Smooth muscle cell (in vitro differentiated cells): ENCODE measurements around the gene EGFR. TPM values are rescaled to one million over a fixed set of nuclear protein-coding genes. Genes with fewer than 3 reads are reported as not detected.

Experiments
- DNase-seq: peaks from one replicate; lab custom pipeline; 2025; ENCODE audit not compliant: unreplicated experiment; lab: John Stamatoyannopoulos, UW
- H2AFZ ChIP-seq: fragments of 200-600 bp; sonication (generic); 2 replicates; pipeline ENCODE4 v1.6.0; 2016; ENCODE audit warnings: antibody characterized with exemption, low read depth, mild to moderate bottlenecking
- H3F3A ChIP-seq: fragments of 200-600 bp; sonication (generic); 2 replicates; pipeline ENCODE4 v1.6.0; 2017; ENCODE audit warnings: antibody characterized with exemption, low read depth
- H3K27ac ChIP-seq: fragments of 200-600 bp; sonication (generic); 2 replicates; pipeline ENCODE4 v1.5.1; 2016; ENCODE audit warnings: low read depth, mild to moderate bottlenecking
- H3K27me3 ChIP-seq: fragments of 200-600 bp; sonication (generic); 2 replicates; pipeline ENCODE4 v1.6.1; 2016; ENCODE audit warnings: low read depth, mild to moderate bottlenecking
- H3K36me3 ChIP-seq: fragments of 200-600 bp; sonication (generic); 2 replicates; pipeline ENCODE4 v1.5.1; 2016; ENCODE audit warnings: low read depth
- H3K4me1 ChIP-seq: fragments of 200-600 bp; sonication (generic); 2 replicates; pipeline ENCODE4 v1.5.1; 2016; ENCODE audit warnings: low read depth
- H3K4me2 ChIP-seq: fragments of 200-600 bp; sonication (generic); 2 replicates; pipeline ENCODE4 v1.6.0; 2016; ENCODE audit warnings: mild to moderate bottlenecking
- H3K4me3 ChIP-seq: fragments of 200-600 bp; sonication (generic); 2 replicates; pipeline ENCODE4 v1.5.1; 2016; ENCODE audit warnings: mild to moderate bottlenecking
- H3K79me2 ChIP-seq: fragments of 200-600 bp; sonication (generic); 2 replicates; pipeline ENCODE4 v1.6.0; 2016; ENCODE audit warnings: low read depth, mild to moderate bottlenecking
- H3K9ac ChIP-seq: fragments of 200-600 bp; sonication (generic); 2 replicates; pipeline ENCODE4 v1.6.0; 2016; ENCODE audit warnings: low read depth
- H3K9me3 ChIP-seq: fragments of 200-600 bp; sonication (generic); replicated peaks from 2 replicates; pipeline ENCODE4 v1.5.1; 2016; ENCODE audit warnings: low read depth
- H4K20me1 ChIP-seq: fragments of 200-600 bp; sonication (generic); 2 replicates; pipeline ENCODE4 v1.6.0; 2016; ENCODE audit warnings: low read depth
- WGBS: methylation state at CpG from one replicate; pipeline ENCODE4 v1.1.7; 2016; ENCODE audit warnings: low lambda C conversion rate; 5-methylcytosine and 5-hydroxymethylcytosine counted together
- polyA plus RNA-seq: library from polyadenylated mRNA; unstranded; fragments of >200 nt; fragmentation: Nextera tagmentation; extraction: Ambion mirVana; gene quantifications from 2 replicates; pipeline ENCODE4 v1.2.1, GENCODE V29; 2016
- total RNA-seq: library from RNA; depleted of rRNA; stranded (reverse); fragments of >200 nt; gene quantifications from 2 replicates; pipeline ENCODE4 v1.2.3, GENCODE V29; 2014
- TF ChIP-seq, protein P1 (sequence below): fragments of 200-600 bp; sonication (generic); IDR thresholded peaks from 2 replicates; pipeline ENCODE4 v1.5.1; 2017; ENCODE audit warnings: borderline replicate concordance, mild to moderate bottlenecking, antibody characterized with exemption; ENCODE audit not compliant: insufficient read depth, poor library complexity, severe bottlenecking

Gene EGFR
- total and polyA plus RNA-seq, 2 experiments from 2014 or later: 9.0 to 31.1 TPM

GRCh38 chr7:55240418-55241142, 221.8 kb downstream of the EGFR start:
- Histone ChIP-seq H3K27me3 (no peaks in the 10 kb centered on the region), H3F3A (no peaks in the 10 kb centered on the region)
- 91% methylated on average over 16 of the region's 16 CpGs for WGBS

GRCh38 chr7:55241958-55242357, 223.1 kb downstream of the EGFR start:
- Histone ChIP-seq H3K27ac (no peak overlapping the region), H3K36me3 (no peaks in the 10 kb centered on the region), H2AFZ (no peak overlapping the region), H3K9me3 (no peaks in the 10 kb centered on the region), H3K9ac (no peak overlapping the region), H3K4me1 (no peaks in the 10 kb centered on the region), H3K4me3 (no peak overlapping the region), H3K79me2 (no peaks in the 10 kb centered on the region), H3K27me3 (no peaks in the 10 kb centered on the region), H4K20me1 (no peaks in the 10 kb centered on the region), H3F3A (no peaks in the 10 kb centered on the region), H3K4me2 (no peak overlapping the region)
- TF ChIP-seq, protein P1, sequence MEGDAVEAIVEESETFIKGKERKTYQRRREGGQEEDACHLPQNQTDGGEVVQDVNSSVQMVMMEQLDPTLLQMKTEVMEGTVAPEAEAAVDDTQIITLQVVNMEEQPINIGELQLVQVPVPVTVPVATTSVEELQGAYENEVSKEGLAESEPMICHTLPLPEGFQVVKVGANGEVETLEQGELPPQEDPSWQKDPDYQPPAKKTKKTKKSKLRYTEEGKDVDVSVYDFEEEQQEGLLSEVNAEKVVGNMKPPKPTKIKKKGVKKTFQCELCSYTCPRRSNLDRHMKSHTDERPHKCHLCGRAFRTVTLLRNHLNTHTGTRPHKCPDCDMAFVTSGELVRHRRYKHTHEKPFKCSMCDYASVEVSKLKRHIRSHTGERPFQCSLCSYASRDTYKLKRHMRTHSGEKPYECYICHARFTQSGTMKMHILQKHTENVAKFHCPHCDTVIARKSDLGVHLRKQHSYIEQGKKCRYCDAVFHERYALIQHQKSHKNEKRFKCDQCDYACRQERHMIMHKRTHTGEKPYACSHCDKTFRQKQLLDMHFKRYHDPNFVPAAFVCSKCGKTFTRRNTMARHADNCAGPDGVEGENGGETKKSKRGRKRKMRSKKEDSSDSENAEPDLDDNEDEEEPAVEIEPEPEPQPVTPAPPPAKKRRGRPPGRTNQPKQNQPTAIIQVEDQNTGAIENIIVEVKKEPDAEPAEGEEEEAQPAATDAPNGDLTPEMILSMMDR: no peak
- 97% methylated on average over 6 of the region's 6 CpGs for WGBS
- DNase-seq: no peak

More at GRCh38 chr7:55240418-55241142, 221.8 kb downstream of the EGFR start:
- DNase-seq: no peak
- no peak overlapping the region for H3K27ac ChIP-seq
- H3K4me3 ChIP-seq: no peak overlapping the region
- no peaks in the 10 kb centered on the region for H3K4me1 ChIP-seq
- H3K4me2 ChIP-seq: no peak overlapping the region
- TF ChIP-seq, protein P1: no peak
- no peak overlapping the region for H3K9ac ChIP-seq
- H3K79me2 ChIP-seq: no peaks in the 10 kb centered on the region
- H3K36me3 ChIP-seq: no peaks in the 10 kb centered on the region
- no peak overlapping the region for H2AFZ ChIP-seq
- H3K9me3 ChIP-seq: no peaks in the 10 kb centered on the region
- no peaks in the 10 kb centered on the region for H4K20me1 ChIP-seq

DNA sequence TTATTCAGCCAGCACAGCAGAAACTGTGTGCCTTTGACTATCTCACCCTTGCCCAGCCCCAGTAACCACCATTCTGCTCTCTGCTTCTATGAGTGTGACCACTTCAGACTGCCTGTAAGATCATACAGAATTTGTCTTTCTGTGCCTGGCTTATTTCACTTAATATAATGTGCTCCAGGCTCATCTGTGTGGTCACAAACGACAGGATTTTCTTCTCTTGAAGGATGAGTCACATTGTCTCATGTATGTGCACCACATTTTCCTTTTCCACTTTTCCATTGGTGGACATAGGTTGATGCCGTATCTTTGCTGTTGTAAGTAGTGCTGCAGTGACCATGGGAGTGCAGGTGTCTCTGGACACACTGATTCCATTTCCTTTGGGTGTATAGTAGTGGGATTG, 223.8 kb downstream of the EGFR start:
- no peak for DNase-seq
- Histone ChIP-seq H3K4me2 (no peak overlapping the region), H3K27me3 (no peaks in the 10 kb centered on the region), H3K4me3 (no peak overlapping the region), H3K27ac (no peak overlapping the region), H3K36me3 (no peaks in the 10 kb centered on the region), H3K4me1 (no peaks in the 10 kb centered on the region), H3F3A (no peaks in the 10 kb centered on the region), H3K9ac (no peak overlapping the region), H4K20me1 (no peaks in the 10 kb centered on the region), H3K79me2 (no peaks in the 10 kb centered on the region), H2AFZ (no peak overlapping the region), H3K9me3 (no peaks in the 10 kb centered on the region)
- TF ChIP-seq, protein P1: no peak
- WGBS: 29% methylated on average over 2 of the region's 2 CpGs
